ENCODE results near the gene CRIP2. TPM values are rescaled to one million over a fixed set of nuclear protein-coding genes. Genes with fewer than 3 reads are reported as not detected.

The CRIP2 gene
- total RNA-seq, 3 donors from 2014 or later (not counting 1 experiment from before 2014, with no cell fraction given), result 1.7 to 4.6 (median 2.0) TPM

DNA sequence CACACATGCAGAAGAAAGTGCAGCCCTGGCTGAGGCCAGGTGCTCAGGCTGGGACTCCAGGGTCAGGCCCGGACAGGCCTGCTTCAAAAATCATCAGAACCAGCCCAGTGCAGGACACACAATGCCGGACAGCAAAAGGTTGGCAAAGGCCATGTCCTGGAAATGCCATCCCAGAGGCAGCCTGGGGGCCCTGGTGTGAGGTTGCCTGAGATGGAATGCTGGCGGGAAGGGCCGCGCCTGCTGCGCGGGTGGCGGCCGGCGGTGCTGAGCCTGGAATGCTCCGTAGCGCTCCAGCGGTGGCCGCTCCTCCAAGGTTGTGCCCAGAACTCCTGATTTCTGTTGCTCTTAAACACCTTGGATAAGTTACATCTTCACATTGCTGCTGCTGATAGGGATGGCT lies 21.7 kb upstream of the CRIP2 start:
- H3K9me3 ChIP-seq (ENCODE audit: control insufficient read depth, insufficient read depth, low read length), result no peaks in the 10 kb centered on the region
- 83% methylated on average over 14 of the region's 14 CpGs for WGBS (ENCODE audit: insufficient coverage)
- peaks cover 34% of the 10 kb centered on the region for H3K36me3 ChIP-seq (ENCODE audit: control insufficient read depth, insufficient read depth, low read length)
- no peak overlapping the region for H3K27ac ChIP-seq (ENCODE audit: low read length)
- no peaks in the 10 kb centered on the region for H3K36me3 Mint-ChIP-seq
- H3K4me1 Mint-ChIP-seq, result no peaks in the 10 kb centered on the region
- no peaks in the 10 kb centered on the region for H3K9me3 Mint-ChIP-seq
- no peaks in the 10 kb centered on the region for H3K27me3 Mint-ChIP-seq (ENCODE audit: low read depth in 2 of 2)
- TF ChIP-seq CTCF (IDR thresholded peaks at IDR 0.05), result no peak
- H3K4me3 ChIP-seq (ENCODE audit: low read length), result no peak overlapping the region
- no peak overlapping the region for H3K4me3 Mint-ChIP-seq
- H3K4me1 ChIP-seq (ENCODE audit: control insufficient read depth, insufficient read depth, low read length), result no peaks in the 10 kb centered on the region
- intact Hi-C loops (cut with micrococcal nuclease), result no loop called here
- ATAC-seq, result no peak
- H3K27me3 ChIP-seq (ENCODE audit: control insufficient read depth, insufficient read depth, low read length), result no peaks in the 10 kb centered on the region
- no peak overlapping the region for H3K27ac Mint-ChIP-seq
- DNase-seq, result no peak

DNA sequence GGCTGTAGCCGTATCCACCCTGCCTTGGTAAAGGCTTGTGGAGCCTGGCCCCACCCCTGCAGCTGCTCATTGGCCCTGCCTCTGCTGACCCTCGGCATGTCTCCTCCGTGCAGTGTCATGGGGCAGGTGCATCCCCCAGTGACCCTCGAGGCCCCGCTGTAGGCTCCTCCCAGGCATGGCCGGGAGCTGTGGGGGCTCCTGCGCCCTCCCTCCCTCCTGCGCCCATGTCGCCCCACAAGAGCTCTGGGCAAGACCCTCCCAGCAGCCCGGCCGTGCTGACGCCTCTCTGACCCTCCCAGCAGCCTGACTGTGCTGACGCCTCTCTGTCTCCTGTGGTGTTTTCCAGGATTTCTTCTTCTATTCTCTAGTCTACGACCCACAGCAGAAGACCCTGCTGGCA lies 20.8 kb upstream of the CRIP2 start:
- Histone ChIP-seq H3K36me3 (ENCODE audit: control insufficient read depth, insufficient read depth, low read length) (peaks cover 34% of the 10 kb centered on the region), H3K4me3 (ENCODE audit: low read length) (no peak overlapping the region), H3K27ac (ENCODE audit: low read length) (no peak overlapping the region), H3K27me3 (ENCODE audit: control insufficient read depth, insufficient read depth, low read length) (no peaks in the 10 kb centered on the region), H3K4me1 (ENCODE audit: control insufficient read depth, insufficient read depth, low read length) (no peaks in the 10 kb centered on the region), H3K9me3 (ENCODE audit: control insufficient read depth, insufficient read depth, low read length) (no peaks in the 10 kb centered on the region)
- Mint-ChIP-seq H3K27me3 (ENCODE audit: low read depth in 2 of 2) (no peaks in the 10 kb centered on the region), H3K9me3 (no peaks in the 10 kb centered on the region), H3K4me3 (no peak overlapping the region), H3K27ac (no peak overlapping the region), H3K4me1 (no peaks in the 10 kb centered on the region), H3K36me3 (no peaks in the 10 kb centered on the region)
- 93% methylated on average over 14 of the region's 14 CpGs for WGBS (ENCODE audit: insufficient coverage)
- no peak for TF ChIP-seq CTCF (IDR thresholded peaks at IDR 0.05)
- intact Hi-C loops (cut with micrococcal nuclease), result no loop called here
- ATAC-seq (no peak), DNase-seq (no peak)

DNA sequence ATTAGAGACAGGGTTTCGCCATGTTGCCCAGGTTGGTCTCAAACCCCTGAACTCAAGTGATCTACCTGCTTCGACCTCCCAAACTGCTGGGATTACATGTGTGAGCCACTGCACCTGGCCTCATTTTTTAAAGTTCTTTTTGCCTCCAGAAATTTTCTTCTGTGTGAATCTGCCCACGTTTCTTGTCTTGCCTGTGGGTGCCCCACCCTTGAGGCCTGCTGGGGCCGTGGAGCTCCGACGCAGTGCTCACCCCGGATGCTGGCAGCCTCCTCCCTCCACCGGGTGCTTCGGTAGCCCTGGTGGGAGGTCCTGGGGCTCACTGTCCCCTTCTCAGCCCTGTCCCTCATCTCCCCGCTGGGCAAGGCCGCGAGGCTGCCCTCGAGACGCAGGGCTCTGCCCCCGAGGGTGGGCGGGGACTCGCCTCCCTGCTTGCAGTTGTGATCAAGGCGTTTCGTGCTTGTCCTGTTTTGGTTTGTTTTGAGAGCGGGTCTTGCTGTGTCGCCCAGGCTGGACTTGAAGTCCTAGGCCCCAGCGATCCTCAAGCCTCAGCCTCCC lies 19.5 kb upstream of the CRIP2 start:
- Histone ChIP-seq H3K36me3 (ENCODE audit: control insufficient read depth, insufficient read depth, low read length) (peaks cover 34% of the 10 kb centered on the region), H3K4me3 (ENCODE audit: low read length) (no peak overlapping the region), H3K9me3 (ENCODE audit: control insufficient read depth, insufficient read depth, low read length) (no peaks in the 10 kb centered on the region), H3K27ac (ENCODE audit: low read length) (no peak overlapping the region), H3K4me1 (ENCODE audit: control insufficient read depth, insufficient read depth, low read length) (no peaks in the 10 kb centered on the region), H3K27me3 (ENCODE audit: control insufficient read depth, insufficient read depth, low read length) (no peaks in the 10 kb centered on the region)
- Mint-ChIP-seq H3K4me1 (no peaks in the 10 kb centered on the region), H3K27me3 (ENCODE audit: low read depth in 2 of 2) (no peaks in the 10 kb centered on the region), H3K27ac (no peak overlapping the region), H3K9me3 (no peaks in the 10 kb centered on the region), H3K36me3 (no peaks in the 10 kb centered on the region), H3K4me3 (no peak overlapping the region)
- DNase-seq (no peak), ATAC-seq (no peak)
- no peak for TF ChIP-seq CTCF (IDR thresholded peaks at IDR 0.05)
- intact Hi-C loops (cut with micrococcal nuclease), result no loop called here
- 96% methylated on average over 22 of the region's 22 CpGs for WGBS (ENCODE audit: insufficient coverage)

Measured in natural killer cell (primary cell).